Measurements from ENCODE around the gene KDM4B.

- TF ChIP-seq SMC3 (IDR thresholded peaks at IDR 0.05; ENCODE audit: low read depth, low read length) (no peak), CTCF (IDR thresholded peaks at IDR 0.05) (no peak), MAX (IDR thresholded peaks at IDR 0.05; ENCODE audit: low read depth) (no peak), EZH2phosphoT487 (IDR thresholded peaks at IDR 0.05; ENCODE audit: borderline replicate concordance, low read depth) (no peak), MXI1 (IDR thresholded peaks at IDR 0.05; ENCODE audit: low read depth, low read length) (no peak), USF2 (IDR thresholded peaks at IDR 0.05; ENCODE audit: borderline replicate concordance, low read depth, low read length) (no peak), TEAD4 (IDR thresholded peaks at IDR 0.05; ENCODE audit: borderline replicate concordance, insufficient read depth) (no peak), RFX5 (IDR thresholded peaks at IDR 0.05; ENCODE audit: low read length) (no peak), JUND (IDR thresholded peaks at IDR 0.05) (no peak)
Observed at GRCh38 chr19:5093297-5093928, 124.5 kb downstream of the KDM4B start.
